HG02678 (cell line): ENCODE results near the gene FAM124A.

Source experiments
- ATAC-seq: cut with Tn5 transposase; IDR thresholded peaks from one replicate; pipeline ENCODE4 v1.9.1; 2021; ENCODE audit warnings: mild to moderate bottlenecking, moderate library complexity; ENCODE audit not compliant: unreplicated experiment

The FAM124A gene

DNA sequence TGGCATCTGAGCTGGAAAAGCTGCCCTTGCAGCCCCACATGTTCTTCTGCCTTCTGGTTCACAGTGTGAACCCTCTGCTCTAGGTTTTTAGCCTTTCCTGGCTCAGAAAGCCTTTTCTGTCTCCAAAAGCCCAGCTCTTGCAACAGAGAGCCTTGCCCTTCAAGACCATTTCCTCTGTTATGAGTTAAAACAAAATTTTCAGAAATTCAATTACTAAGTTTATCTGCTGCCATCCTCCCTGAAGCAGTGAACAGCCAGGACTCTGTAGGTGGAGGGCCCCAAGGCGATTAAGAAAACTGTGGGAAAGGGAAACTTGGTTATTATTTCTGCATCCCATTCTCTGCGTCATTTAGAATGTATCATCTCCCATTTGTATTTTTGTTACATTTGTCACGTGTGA is 18.8 kb downstream of the FAM124A start:
- no peak for ATAC-seq

DNA sequence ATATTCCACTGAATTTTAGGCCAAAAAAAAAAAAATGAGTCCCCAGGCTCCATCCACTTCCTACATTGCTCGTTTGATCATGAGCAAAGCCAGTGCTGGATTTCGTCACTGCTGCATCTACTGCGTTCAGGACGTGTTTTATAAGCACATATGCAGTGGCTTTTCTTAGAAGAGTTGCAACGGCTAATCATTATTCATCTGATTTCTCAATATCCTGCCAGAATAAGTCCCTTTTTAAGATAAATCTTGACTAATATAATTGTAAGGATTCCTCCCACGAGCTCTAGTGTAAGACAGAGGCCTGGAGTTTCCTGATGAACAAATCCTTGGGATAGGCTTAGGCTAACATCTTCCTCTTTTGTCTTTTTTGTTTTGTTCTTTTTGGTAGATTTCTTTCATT is 19.5 kb downstream of the FAM124A start:
- ATAC-seq: no peak

DNA sequence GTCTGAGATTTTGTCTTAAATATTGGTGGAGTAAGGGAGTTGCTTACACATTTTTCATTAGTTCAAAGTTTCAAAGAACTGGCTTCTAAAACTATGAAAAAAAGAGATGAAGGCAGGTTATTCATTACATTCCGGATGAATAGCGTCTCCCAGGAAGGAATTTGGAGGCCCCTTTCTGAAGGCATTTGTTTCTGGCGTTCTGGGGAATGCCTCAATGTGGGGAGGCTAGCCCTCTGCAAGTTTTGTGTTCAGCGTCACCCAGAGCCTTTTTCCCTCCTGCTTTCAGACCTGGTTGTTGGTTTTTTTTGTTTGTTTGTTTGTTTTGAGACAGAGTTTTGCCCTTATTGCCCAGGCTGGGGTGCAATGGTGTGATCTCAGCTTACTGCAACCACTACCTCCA is 21.0 kb downstream of the FAM124A start:
- ATAC-seq: no peak

DNA sequence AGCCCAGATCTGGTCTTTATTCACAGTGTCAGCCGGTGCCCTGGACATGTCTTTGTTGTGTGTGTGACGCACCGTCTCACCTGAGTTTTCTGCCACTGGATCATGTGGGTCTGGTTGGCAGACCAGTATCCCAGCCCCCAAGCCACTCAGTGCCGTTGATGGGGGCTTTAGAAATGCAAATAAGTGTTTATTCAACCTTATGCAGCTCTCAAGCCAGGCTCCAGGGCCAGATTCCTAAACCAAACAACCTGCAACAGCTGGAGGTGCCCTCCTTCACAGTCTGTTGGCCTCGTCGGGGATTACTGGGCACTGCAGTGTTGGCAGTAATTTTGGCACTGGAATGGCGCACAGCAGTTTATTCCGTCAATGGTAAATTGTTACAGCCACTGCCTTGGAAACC is 21.6 kb downstream of the FAM124A start:
- no peak for ATAC-seq

DNA sequence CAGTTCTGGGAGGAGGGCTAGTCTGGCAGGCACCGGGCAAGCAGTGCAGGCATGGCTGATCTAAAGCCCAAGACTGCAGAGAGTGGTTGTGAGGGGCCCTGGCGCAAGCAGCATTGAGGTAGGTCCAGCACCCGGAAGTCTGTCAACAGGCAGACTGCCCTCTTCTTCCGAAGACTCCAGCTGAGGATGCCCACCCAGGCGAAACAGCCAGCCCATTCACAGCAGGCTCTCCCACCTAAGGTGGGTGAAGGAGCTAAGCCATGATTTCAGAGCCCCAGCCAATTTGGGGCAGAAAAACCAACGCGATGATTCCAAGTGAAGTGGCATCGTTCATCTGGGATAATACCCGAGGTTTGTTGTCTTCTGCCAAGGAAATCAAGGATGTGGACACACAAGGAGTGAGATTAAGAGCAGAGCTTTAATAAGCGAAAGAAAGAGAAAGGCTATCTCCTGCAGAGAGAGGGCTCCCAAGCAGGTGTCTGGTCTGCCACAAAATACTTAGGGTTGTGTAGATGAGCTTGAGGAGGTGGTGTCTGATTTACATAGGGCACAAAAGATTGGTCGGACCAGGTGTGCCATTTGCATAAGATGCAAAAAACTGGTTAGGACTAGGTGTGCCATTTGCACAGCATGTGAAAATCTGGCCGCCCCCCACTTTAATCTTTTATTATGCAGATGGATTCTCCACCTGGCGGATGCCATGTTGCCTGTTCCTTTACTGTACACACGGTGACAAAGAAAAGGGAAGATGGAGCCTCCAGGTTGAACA is 22.6 kb downstream of the FAM124A start:
- ATAC-seq: no peak

DNA sequence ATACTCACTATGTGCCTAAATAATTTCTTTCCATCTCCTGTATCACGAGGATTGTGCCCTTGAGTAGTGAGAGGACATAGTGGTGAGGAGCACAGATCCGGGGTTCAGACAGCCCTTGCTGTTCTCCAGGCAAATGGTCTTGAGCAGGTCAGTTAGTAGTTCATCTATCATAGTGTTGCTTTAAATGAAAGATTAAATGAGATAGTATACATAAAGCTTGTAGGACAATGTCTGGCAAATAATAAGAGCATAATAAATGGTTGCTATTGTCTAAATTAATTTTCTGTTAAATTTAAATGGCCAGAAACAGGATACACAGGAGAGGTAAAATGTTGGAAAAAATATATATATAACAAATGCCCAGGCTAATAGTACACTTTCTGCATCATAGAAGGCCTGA is 23.4 kb downstream of the FAM124A start:
- ATAC-seq: no peak

DNA sequence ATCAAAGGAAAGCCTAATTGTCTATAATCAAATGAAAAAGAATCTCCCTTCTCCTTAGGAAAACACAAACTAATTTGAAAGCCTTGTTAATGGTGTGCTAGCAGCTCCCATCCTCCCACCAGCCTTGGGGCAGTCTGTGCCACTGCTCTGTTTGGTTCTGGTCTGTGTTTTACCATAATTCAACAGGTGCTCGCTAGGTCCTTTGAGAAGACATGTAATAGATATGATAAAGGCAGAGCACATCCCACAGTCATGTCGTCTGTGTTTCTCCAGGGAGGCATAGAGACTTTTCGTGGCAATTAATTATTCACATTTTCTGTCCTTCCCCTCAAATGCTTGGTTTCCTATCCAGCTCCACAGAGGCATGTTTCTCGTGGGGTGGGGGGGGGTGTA is 23.8 kb downstream of the FAM124A start:
- ATAC-seq: no peak

DNA sequence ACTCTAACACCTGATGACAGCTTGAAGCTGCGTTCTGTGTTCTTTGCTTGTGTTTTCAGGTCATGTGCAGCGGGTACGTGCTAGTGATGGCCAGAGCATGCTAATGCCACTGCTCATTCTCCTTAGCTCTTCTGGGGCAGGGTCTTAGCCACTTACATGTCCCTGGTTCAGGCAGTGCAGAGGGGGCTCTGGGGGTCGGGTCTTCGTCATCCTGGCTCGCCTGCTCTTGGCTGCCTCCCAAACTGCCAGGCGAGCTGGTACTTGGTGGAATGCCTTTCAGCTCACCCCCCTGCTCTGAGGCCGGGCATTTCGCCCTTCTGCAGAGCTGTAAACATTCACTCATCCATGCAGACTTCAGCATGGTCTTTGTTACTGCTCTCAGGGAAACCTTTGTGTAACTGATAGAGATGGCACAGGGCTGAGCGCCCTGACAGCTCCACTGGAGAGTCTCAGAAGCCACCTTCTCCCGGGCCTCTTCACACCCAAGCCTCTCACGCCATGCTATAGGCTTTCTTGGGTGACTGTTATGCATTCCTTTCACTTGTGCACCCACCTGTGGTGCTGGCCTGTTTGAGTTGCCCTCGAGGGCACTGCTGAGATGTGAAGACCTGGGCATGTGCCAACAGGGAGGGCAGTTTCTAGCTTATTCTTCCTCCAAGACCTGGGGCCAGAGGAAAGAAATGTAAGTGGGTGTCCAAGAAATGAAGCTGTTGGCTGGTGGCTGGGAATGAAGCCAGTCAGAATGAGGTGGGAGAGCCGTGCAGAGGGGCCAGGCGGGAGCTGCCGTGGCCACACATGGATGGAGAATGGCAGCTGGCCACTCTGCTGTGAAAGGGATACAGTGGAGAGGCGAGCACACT is 24.4 kb downstream of the FAM124A start:
- no peak for ATAC-seq

DNA sequence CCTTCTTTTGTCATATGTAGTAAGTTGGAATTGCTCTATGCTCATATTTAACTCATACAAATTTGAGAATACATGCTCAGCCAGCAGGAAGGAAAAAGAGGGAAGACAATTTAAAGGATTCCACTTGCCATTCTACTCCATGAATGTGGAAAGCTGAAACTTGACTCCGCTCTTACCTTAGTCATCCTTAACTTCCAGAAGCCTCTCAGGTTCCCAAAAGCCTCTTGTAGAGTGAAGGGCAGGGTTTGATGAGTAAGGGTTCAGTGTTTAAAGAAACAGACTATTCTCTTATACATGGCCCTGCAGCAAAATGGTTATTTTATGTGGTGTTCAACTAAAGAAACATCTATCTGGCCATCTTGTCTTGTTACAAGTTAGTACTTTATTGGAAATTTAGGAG is 27.1 kb downstream of the FAM124A start:
- ATAC-seq: no peak

DNA sequence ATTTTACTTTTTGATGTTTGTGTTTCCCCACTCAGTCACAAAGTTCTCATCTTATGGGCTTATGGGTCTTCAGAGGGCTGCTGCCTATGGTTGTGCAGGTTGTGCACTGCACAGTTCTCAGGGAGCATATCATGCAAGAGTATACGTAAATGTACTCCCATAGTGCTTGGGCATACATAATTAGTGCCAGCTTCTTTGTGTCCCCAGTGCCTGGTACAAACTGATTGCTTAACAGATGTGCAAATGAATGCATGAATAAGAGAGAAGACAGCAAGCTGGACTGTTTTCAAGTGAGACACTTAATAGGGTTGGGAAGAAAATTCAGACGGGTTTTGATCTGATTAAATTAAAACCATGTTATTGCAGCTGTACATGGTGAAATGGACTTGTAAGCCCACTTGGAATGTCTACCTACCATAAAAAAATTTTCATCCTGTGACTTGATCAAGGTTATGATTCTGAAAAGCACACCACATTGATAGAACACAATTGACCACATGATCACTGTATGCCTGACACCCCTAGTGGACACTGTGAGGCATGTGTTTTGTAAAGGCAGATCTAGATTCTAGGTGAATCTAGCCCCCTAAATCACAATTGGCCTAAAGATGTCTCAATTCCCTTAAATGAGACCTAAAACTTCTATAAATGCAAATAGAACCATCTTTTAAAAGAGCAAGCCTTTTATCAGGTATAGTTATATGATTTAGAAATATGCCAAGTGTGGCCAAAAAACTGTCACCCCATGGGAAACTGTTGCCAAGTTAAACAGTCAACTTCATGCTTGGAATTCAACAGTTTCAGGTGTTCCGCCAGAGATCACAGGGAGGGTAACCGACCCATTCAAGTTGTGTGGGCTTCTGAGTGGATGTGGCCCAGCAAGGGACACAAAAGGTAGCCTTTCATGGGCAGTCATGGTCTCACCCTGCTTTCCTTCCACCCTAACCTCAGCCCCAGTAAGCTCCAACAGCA is 27.9 kb downstream of the FAM124A start:
- ATAC-seq: no peak

DNA sequence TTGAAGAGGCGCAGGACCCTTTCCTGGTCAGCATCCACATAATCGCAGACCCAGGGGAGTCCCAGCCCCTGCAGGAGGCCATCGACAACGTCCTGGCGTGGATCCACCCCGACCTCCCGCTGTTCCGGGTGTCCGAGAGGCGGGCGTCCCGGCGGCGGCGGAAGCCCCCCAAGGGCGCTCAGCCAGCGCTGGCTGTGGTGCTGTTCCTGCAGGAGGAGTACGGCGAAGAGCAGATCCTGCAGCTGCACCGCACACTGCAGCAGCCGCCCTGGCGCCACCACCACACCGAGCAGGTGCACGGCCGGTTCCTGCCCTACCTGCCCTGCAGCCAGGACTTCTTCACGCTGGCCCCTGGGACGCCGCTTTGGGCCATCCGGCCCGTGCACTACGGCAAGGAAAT is 29.3 kb downstream of the FAM124A start:
- ATAC-seq: no peak

DNA sequence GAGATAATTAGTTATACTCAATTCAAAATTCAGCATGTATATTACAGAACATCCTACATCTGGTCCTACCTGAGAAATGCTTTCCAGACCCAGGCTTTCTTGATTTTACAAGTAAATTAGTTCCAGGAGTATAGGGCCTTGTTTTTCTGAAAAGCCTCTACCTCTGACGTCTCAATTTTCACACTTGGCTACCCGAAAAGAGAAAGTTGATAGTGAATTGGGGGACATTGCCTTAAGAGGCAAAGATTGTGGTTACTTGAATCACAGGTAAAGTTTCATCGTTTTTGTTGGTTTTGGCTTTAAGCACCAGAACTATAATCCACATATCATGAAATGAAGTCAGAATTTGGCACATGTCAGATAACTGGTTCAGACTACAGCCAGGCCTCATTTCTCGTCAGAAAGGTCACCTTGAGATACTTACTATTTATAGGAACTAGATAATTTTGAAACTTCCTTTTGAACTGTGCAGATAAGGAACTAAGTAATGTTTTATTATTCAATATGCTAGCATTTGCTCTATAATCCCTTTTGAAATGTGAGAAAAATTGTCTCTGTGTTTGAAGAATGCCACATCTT is 30.8 kb downstream of the FAM124A start:
- no peak for ATAC-seq

DNA sequence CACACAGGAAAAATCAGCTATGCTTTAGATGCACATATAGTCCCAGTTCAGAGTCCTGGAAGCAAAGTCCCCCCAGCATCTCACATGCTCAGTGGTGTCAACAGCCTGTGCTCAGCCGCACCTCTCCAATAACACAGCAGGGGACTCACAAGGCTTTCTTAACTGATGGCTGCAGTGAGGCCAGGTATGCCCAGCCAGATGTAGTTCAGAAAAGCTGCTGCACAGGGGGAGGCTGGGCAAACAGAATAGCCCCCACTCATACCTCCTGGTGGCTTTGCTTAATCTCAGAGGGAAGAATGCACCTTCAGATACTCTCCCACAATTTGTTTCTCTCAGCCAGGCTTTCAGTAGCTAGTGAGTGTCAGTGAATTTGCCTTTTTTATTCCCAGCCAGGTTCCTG is 33.4 kb downstream of the FAM124A start:
- no peak for ATAC-seq

DNA sequence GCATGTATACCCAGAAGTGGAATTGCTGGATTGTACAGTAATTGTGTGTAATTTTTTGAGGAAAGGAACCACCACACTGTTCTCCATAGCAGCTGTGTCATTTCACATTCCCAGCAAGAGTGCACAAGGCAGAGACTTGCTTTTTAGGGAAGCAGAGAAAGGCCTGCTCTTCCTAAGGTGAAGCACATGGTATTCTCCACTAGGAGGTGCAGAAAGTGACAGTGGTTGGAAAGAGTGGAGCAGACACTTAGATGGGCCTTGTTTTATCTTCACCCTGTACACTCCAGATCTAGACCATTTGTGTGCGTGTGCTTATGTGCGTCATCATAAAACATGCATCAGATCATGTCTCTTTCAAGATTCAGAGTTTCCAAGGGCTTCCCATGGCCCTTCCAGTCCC is 35.0 kb downstream of the FAM124A start:
- ATAC-seq: no peak

DNA sequence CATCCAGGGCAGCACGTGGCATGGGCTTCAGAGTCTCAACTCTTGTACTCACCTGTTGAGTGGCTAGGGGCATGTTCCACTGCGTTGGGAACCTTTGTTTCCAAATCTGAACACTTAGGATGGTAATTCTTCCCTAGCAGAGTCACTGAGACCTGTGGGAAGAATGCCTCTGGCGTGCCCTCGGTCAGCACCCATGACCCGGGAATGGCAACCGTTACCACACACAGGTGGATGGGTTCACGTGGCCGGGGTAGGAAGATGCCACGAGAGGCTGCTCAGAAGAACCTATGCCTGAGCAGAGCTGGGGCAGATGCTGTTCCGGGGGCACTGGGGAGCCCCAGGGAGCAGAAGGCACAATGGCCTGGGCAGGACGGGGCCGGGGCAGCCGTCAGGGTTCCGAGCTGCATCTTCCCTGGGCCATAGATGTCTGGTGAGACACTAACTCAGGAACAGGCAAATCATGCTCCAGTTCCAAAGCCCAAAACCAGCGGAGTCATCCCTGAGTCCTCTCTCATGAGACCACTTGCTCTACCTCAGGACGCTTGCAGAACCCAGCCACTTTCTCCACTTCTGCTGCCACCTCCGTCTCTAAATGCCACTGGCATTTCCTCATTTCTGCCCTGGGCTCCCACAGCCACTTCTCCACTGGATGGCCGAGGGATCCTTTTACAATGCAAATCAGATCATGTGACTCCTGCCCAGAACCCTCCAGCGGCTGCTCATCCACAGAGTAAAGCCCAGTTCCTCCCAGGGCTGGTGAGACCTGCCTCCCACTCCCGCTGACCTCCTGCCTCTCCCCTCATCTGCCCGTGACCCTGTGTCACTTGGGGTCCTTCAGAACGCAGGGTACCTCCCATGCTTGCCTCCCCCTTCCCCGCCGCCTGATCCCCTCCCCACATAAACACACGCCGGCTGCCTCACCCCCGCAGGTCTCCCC is 36.7 kb downstream of the FAM124A start:
- ATAC-seq: no peak

DNA sequence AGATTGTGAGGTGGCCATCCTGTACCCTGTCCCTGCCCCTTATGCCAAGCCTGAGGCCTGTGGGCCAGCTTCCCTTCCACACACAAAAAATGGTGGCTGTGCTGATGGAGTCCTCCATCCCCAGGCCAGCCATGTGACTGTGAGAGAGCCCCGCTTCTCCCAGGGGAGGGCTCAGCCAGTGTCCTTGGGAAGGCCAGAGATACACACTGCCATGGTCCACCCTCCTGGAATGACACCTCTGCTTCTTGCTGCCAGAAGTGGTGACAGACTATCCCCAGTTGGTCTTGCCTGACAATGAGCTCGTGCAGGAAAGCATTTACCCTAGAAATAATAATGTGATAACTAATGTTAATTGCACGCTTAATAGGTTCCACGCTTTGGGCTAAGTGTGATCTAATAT is 38.0 kb downstream of the FAM124A start:
- no peak for ATAC-seq

DNA sequence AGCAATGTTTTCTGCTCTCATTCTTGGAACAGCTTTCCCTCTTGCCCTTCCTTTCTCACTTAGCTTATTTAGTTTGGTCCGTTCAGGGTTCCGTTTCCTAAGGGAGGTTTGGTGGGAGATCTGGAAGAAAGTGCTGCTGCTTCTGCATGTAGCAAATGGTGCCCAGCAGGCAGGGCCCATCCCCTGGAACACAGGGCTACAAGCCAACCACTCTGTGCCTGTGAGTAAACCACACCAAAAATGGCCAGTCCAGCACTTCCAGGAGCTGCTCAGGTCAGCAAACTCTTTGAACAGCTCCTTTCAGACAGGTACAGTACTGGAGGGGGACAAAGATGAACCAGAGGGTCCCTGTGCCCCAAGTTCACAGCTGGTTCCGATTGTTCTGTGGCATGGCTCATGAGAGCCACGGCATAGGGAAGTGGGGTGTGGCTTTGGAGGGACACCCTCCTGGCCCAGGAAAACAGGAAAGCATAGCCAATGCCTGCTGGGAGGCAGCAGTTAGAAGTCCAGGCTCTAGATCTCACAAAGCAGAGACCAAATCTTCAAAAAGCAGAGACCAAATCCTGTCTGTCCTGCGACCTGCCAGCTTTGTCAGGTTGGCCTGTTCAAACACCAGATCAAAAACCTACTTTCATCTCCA is 39.5 kb downstream of the FAM124A start:
- no peak for ATAC-seq

DNA sequence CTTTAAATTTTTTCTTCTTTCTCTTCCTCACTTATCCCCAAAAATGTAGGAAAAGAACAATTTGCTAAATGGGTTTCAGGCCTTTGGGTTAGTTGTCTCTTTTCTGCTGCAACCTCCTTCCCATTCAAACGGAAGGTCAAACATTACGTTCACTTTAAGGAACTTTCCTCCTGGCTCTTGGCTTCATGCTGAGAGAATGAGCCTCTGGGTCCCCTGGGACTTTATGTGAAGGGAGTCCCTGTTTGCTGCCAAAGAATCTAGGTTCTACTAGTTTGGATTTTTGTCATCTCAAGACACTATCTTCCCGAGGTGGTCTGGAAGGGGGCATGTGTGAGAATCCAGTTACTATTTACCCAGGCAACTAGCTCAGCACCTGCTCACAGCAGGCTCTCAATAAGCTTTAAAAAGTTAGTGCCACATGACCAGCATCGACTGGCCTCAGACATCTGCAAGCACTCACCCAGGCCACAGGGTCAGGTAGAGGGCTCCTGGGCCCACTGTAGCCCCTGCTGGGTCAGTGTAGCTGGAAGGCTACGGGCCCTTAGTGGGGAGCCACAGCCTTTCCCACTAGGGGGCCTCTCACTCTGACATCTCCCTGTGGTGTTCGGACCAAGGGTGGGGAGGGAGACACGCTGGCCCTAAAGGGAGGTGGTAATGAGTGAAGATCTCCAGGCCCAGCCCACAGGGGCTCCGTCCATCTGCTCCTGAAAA is 40.5 kb downstream of the FAM124A start:
- no peak for ATAC-seq

DNA sequence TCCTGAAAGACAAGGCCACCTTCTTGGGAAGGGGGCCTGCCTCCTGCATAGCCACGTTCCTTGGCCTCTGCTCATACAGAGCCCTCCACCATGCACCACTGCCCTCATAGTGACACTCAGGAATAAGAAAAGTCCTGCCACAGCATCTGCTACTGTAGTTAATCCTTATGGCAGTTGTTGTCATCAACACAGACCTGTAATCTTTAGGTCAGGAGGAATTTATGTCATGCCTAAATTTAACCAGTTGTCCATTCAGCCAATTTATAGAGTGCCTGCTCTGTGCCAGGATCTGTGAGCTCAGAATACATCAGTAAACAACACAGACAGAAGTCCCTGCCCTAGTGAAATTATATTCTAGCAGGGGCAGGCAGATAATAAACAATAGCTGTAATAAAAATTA is 44.4 kb downstream of the FAM124A start:
- ATAC-seq: no peak
